HG03097 (cell line): ENCODE results near the gene KLC1.

Experiments
- ATAC-seq: cut with Tn5 transposase; IDR thresholded peaks from one replicate; pipeline ENCODE4 v1.9.1; 2021; ENCODE audit not compliant: unreplicated experiment, low FRiP score

The KLC1 gene

GRCh38 chr14:103687712-103688111 lies 58.7 kb downstream of the KLC1 start:
- no peak for ATAC-seq

- no peak for ATAC-seq
These were observed 59.4 kb downstream of the KLC1 start for GRCh38 chr14:103688441-103688840.

- ATAC-seq: no peak
These were observed 60.2 kb downstream of the KLC1 start for GRCh38 chr14:103688906-103689902.

GRCh38 chr14:103690332-103690731 lies 61.3 kb downstream of the KLC1 start:
- no peak for ATAC-seq

GRCh38 chr14:103691655-103692054 lies 62.6 kb downstream of the KLC1 start:
- peak; percentile 54 for ATAC-seq

- peak; percentile 22 for ATAC-seq
These were observed 63.1 kb downstream of the KLC1 start for GRCh38 chr14:103692159-103692558.

GRCh38 chr14:103692871-103693270 lies 63.9 kb downstream of the KLC1 start:
- no peak for ATAC-seq

- no peak for ATAC-seq
These were observed 64.5 kb downstream of the KLC1 start for GRCh38 chr14:103693515-103693914.

GRCh38 chr14:103694572-103695026 lies 65.6 kb downstream of the KLC1 start:
- no peak for ATAC-seq

GRCh38 chr14:103695296-103696069 lies 66.5 kb downstream of the KLC1 start:
- no peak for ATAC-seq

- ATAC-seq: no peak
These were observed 67.0 kb downstream of the KLC1 start for GRCh38 chr14:103696070-103696402.

GRCh38 chr14:103696466-103697071 lies 67.6 kb downstream of the KLC1 start:
- ATAC-seq: no peak

- no peak for ATAC-seq
These were observed 68.2 kb downstream of the KLC1 start for GRCh38 chr14:103697206-103697602.

GRCh38 chr14:103697603-103698379 lies 68.8 kb downstream of the KLC1 start:
- ATAC-seq: no peak

GRCh38 chr14:103698380-103699260 lies 69.6 kb downstream of the KLC1 start:
- no peak for ATAC-seq

- no peak for ATAC-seq
These were observed 70.2 kb downstream of the KLC1 start for GRCh38 chr14:103699261-103699661.

GRCh38 chr14:103699901-103700752 lies 71.1 kb downstream of the KLC1 start:
- no peak for ATAC-seq

GRCh38 chr14:103700753-103701490 lies 71.9 kb downstream of the KLC1 start:
- no peak for ATAC-seq
